ENCODE data around the gene RAPGEF3.

Gene RAPGEF3

DNA sequence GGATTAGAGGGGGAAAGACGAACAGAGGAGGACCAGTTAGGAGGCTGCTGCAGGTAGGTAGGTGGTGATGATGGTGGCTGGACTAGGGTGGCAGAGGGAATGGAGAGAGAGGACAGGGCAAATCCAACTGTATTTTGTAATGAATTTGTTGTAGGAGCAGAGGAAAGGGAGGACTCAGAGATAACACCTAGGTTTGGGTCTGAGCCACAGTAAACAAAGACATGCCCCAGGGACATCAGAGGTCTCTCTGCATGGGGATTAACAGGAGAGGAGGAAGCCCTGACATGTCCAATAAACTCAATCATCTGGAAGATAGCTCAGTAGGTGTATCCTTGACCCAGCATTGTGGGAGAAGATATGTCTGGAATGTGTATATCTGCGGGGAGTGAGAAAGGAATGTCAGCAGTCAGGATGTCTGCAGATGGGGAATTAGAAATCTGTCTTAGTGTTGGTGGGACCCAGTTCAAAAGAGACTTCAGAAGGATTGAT is 9.7 kb upstream of the RAPGEF3 start:
- TF ChIP-seq GABPA (IDR thresholded peaks at IDR 0.05; ENCODE audit: low read depth) = no peak
- TF ChIP-seq SPI1 (IDR thresholded peaks at IDR 0.05; ENCODE audit: borderline replicate concordance, low read depth) = no peak
- TF ChIP-seq, protein P1, sequence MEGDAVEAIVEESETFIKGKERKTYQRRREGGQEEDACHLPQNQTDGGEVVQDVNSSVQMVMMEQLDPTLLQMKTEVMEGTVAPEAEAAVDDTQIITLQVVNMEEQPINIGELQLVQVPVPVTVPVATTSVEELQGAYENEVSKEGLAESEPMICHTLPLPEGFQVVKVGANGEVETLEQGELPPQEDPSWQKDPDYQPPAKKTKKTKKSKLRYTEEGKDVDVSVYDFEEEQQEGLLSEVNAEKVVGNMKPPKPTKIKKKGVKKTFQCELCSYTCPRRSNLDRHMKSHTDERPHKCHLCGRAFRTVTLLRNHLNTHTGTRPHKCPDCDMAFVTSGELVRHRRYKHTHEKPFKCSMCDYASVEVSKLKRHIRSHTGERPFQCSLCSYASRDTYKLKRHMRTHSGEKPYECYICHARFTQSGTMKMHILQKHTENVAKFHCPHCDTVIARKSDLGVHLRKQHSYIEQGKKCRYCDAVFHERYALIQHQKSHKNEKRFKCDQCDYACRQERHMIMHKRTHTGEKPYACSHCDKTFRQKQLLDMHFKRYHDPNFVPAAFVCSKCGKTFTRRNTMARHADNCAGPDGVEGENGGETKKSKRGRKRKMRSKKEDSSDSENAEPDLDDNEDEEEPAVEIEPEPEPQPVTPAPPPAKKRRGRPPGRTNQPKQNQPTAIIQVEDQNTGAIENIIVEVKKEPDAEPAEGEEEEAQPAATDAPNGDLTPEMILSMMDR (IDR thresholded peaks at IDR 0.05; ENCODE audit: insufficient read depth, low read length) = no peak
- no peak for TF ChIP-seq POLR2AphosphoS5 (IDR thresholded peaks at IDR 0.05; ENCODE audit: low read depth)
- TF ChIP-seq, protein P2, sequence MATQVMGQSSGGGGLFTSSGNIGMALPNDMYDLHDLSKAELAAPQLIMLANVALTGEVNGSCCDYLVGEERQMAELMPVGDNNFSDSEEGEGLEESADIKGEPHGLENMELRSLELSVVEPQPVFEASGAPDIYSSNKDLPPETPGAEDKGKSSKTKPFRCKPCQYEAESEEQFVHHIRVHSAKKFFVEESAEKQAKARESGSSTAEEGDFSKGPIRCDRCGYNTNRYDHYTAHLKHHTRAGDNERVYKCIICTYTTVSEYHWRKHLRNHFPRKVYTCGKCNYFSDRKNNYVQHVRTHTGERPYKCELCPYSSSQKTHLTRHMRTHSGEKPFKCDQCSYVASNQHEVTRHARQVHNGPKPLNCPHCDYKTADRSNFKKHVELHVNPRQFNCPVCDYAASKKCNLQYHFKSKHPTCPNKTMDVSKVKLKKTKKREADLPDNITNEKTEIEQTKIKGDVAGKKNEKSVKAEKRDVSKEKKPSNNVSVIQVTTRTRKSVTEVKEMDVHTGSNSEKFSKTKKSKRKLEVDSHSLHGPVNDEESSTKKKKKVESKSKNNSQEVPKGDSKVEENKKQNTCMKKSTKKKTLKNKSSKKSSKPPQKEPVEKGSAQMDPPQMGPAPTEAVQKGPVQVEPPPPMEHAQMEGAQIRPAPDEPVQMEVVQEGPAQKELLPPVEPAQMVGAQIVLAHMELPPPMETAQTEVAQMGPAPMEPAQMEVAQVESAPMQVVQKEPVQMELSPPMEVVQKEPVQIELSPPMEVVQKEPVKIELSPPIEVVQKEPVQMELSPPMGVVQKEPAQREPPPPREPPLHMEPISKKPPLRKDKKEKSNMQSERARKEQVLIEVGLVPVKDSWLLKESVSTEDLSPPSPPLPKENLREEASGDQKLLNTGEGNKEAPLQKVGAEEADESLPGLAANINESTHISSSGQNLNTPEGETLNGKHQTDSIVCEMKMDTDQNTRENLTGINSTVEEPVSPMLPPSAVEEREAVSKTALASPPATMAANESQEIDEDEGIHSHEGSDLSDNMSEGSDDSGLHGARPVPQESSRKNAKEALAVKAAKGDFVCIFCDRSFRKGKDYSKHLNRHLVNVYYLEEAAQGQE (IDR thresholded peaks at IDR 0.05; ENCODE audit: insufficient replicate concordance, low read depth) = no peak
- no peak for DNase-seq (ENCODE audit: low read depth in 1 of 2, low spot score in 1 of 2)
- Histone ChIP-seq H3K27me3 (ENCODE audit: insufficient read depth, poor library complexity, severe bottlenecking) (no peaks in the 10 kb centered on the region), H3K27ac (replicated peaks) (no peak overlapping the region), H3K4me3 (replicated peaks; ENCODE audit: insufficient read depth, low read length) (no peak overlapping the region)

DNA sequence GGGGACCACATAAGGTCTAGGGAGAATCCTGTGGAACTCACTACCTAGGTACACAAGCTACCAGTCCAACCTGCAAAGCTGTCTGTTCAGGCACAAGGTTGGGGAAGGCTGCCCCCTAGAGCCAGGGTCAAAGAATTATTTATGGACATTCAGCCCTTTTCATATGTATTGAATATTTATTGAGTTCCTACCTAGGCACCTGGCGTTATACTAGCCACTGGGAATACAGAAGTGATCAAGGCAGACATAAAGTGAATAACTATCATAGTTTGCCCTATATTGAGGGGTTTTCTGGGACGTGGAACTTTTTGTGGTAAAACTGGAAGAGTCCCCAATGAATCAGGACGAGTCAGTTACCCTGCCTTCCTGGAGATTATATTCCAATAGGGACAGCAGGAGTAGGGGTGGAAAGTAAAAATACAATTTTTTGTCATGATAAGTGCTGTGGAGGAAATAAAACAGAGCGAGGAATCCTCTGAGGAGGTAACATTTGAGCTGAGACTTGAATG is 8.6 kb upstream of the RAPGEF3 start:
- no peaks in the 10 kb centered on the region for H3K27me3 ChIP-seq (ENCODE audit: insufficient read depth, poor library complexity, severe bottlenecking)
- TF ChIP-seq GABPA (IDR thresholded peaks at IDR 0.05; ENCODE audit: low read depth) = 0 out of 2 replicates have a peak, but pooled peaks have one; percentile 13
- TF ChIP-seq, protein P1 (IDR thresholded peaks at IDR 0.05; ENCODE audit: insufficient read depth, low read length) = peak; percentile 67
- TF ChIP-seq, protein P2 (IDR thresholded peaks at IDR 0.05; ENCODE audit: insufficient replicate concordance, low read depth) = no peak
- no peak overlapping the region for H3K27ac ChIP-seq (replicated peaks)
- peak in 1 of 2 experiments; percentile 72 for DNase-seq (ENCODE audit: low read depth in 1 of 2, low spot score in 1 of 2)
- H3K4me3 ChIP-seq (replicated peaks; ENCODE audit: insufficient read depth, low read length) = no peak overlapping the region

DNA sequence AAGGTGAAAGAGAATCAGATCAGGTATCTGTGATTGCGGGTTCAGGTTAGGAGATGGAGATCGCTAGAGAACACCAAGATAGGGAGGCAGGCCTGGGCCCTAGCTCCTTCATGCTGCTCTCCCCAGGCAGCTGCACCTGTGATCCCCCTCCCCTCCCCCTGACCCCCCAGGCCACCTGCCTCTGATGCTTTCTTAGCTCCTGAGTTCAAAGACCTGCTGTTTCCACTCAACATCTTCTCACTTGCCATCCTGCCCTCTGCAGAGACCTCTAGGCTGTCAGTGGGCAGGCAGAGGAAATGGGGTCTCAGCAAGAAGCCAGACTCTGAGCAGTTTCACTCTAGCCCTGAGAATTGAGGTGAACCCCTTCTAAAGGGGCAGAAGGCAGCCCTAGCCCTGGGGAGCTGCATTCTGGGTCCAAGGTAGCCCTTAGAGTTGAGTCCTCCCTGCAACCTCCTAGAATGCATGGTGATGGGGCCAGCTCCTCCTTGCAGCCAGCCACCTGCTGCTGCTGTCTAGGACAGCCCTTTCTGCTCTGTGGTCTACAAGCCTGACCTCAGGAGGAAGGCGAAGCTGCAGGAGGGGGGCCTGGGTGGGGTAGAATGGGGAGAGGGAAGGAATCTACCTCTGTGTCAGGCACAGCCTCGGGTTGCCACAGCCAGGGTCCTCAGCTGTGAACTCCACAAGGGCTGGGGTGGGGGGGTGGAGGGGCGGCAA is 8.0 kb upstream of the RAPGEF3 start:
- H3K27me3 ChIP-seq (ENCODE audit: insufficient read depth, poor library complexity, severe bottlenecking) = no peaks in the 10 kb centered on the region
- DNase-seq (ENCODE audit: low read depth in 1 of 2, low spot score in 1 of 2) = peak in 1 of 2 experiments; percentile 47
- no peak overlapping the region for H3K4me3 ChIP-seq (replicated peaks; ENCODE audit: insufficient read depth, low read length)
- TF ChIP-seq, protein P1 (IDR thresholded peaks at IDR 0.05; ENCODE audit: insufficient read depth, low read length) = no peak
- TF ChIP-seq POLR2AphosphoS5 (IDR thresholded peaks at IDR 0.05; ENCODE audit: low read depth) = no peak
- no peak for TF ChIP-seq GABPA (IDR thresholded peaks at IDR 0.05; ENCODE audit: low read depth)
- no peak for TF ChIP-seq SPI1 (IDR thresholded peaks at IDR 0.05; ENCODE audit: borderline replicate concordance, low read depth)
- TF ChIP-seq, protein P2 (IDR thresholded peaks at IDR 0.05; ENCODE audit: insufficient replicate concordance, low read depth) = no peak
- H3K27ac ChIP-seq (replicated peaks) = no peak overlapping the region

All from HL-60 (cell line).